Heart left ventricle (tissue), 13 donors: ENCODE data around the gene NPR3.

ENCODE experiments used
- CTCF ChIP-seq, 12 donors: fragments of 200-600 bp; sonication (generic) in 4 of 12; IDR thresholded peaks; one replicate each; pipeline versions ENCODE4 v1.5.0 to v1.8.0; 2018 to 2022; ENCODE audit warnings: antibody characterized with exemption in 12 of 12, mild to moderate bottlenecking in 5 of 12
- POLR2A ChIP-seq, 2 donors: fragments of 450-650 bp; IDR thresholded peaks; one replicate each; pipeline ENCODE4 v1.6.1; 2017; ENCODE audit warnings: antibody characterized with exemption in 2 of 2, mild to moderate bottlenecking in 2 of 2, moderate library complexity in 2 of 2
- donor health status: ischemic (EF 13 %, LVEDD 7.1; RV severe dilation, severe dysfunction).
- donor health status: DM: no; HTN: yes; CAD: no.
- donor health status: DM: no; HTN: no; CAD: no.
- donor health status: ischemic (EF 25% LVEDD 6.9; RV normal size, moderate dysfunction).
- donor health status: ischemic (EF 25% LVEDD 5.7; RV mildly dilated, moderate dysfunction).
- donor health status: ischemic (EF 35%, LVEDD 5.7; RV mildly dilated, moderate dysfunction).
- donor health status: nonischemic (EF 11% LVEDD 7.7; RV severe dilation, severe dysfunction).
- donor health status: DM: yes; HTN: yes; CAD: no.
- donor health status: PGD.
- donor health status: ischemic (EF 29% LVEDD 5.4; RV normal size, mild dysfunction).
- donor health status: nonischemic (EF 23%, LVEDD 6.1; RV moderate dilation, normal function).

DNA sequence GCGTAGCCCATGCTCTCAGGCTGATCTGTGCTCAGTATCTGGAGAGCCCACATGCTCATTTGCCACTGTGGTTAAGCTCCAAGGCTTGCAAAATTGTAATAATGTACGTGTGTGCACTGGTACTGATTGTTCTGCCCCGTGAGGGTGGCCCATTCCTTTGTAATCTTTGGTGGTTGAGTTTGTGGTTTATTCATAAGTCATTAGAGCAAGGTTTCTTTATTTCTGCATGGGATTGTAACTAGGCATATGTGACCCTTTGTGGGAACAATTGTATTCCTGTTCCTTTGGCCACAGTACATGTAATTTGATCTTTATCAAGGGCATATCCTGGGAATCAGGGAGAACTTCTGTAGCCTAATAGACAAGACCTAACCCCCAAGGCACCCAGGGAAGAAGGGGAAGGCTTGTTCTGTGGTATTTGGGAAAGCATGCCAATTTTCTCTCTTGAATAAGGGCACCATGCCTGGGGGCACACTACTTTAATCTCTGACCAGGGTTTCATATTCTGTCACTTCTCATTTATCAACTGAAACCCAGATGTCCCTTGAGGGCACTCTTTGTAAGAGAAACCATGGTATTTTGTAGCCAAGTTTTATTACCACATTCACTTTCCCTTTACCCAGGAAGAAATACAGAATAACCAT is 74.6 kb downstream of the NPR3 start:
- TF ChIP-seq CTCF (IDR thresholded peaks at IDR 0.05) (no peak), POLR2A (IDR thresholded peaks at IDR 0.05) (no peak)
